Activated T-helper 9 cell treated with anti-CD3 and anti-CD28 coated beads, Interleukin-2, amount 50 U/mL, for 16 hours (primary cell): ENCODE results near the gene MEOX1.
"Not testable (repeated sequence)": the region's sequence is repeated elsewhere in the genome, so short reads cannot be mapped to it uniquely, and the experiment has no call there.

Experiments used
- DNase-seq: peaks from one replicate; pipeline ENCODE4 v3.0.0-alpha.2; 2020; ENCODE audit warnings: low read depth

The MEOX1 gene

GRCh38 chr17:43616852-43617251 lies 44.9 kb downstream of the MEOX1 start:
- no peak for DNase-seq

GRCh38 chr17:43616421-43616820 lies 45.3 kb downstream of the MEOX1 start:
- no peak for DNase-seq

- no peak for DNase-seq
Observed at GRCh38 chr17:43616029-43616351, 45.7 kb downstream of the MEOX1 start.

- no peak for DNase-seq
Observed at GRCh38 chr17:43615330-43616028, 46.2 kb downstream of the MEOX1 start.

GRCh38 chr17:43614561-43614960 lies 47.2 kb downstream of the MEOX1 start:
- no peak for DNase-seq

GRCh38 chr17:43613917-43614316 lies 47.8 kb downstream of the MEOX1 start:
- DNase-seq, result no peak

- DNase-seq, result no peak
Observed at GRCh38 chr17:43612515-43612914, 49.2 kb downstream of the MEOX1 start.

GRCh38 chr17:43611230-43611969 lies 50.3 kb downstream of the MEOX1 start:
- no peak for DNase-seq

GRCh38 chr17:43609613-43610385 lies 51.9 kb downstream of the MEOX1 start:
- DNase-seq, result no peak

- DNase-seq, result no peak
Observed at GRCh38 chr17:43608313-43608712, 53.4 kb downstream of the MEOX1 start.

- DNase-seq, result no peak
Observed at GRCh38 chr17:43604549-43604948, 57.2 kb downstream of the MEOX1 start.

GRCh38 chr17:43603321-43603720 lies 58.4 kb downstream of the MEOX1 start:
- DNase-seq, result no peak

GRCh38 chr17:43602556-43602955 lies 59.2 kb downstream of the MEOX1 start:
- DNase-seq, result not testable (repeated sequence)

- DNase-seq, result no peak
Observed at GRCh38 chr17:43601280-43602039, 60.3 kb downstream of the MEOX1 start.

- no peak for DNase-seq
Observed at GRCh38 chr17:43599835-43600234, 61.9 kb downstream of the MEOX1 start.

- DNase-seq, result no peak
Observed at GRCh38 chr17:43599046-43599395, 62.7 kb downstream of the MEOX1 start.

- DNase-seq, result no peak
Observed at GRCh38 chr17:43598357-43599045, 63.2 kb downstream of the MEOX1 start.

- no peak for DNase-seq
Observed at GRCh38 chr17:43597624-43598356, 63.9 kb downstream of the MEOX1 start.

- no peak for DNase-seq
Observed at GRCh38 chr17:43595466-43595865, 66.3 kb downstream of the MEOX1 start.

GRCh38 chr17:43591779-43592562 lies 69.8 kb downstream of the MEOX1 start:
- no peak for DNase-seq
